Measurements from ENCODE around the gene FAAP20.

- TF ChIP-seq CTCF (conservative IDR thresholded peaks at IDR 0.05 in 1 of 2, IDR thresholded peaks at IDR 0.05 in 1 of 2; ENCODE audit: extremely low read depth in 1 of 2, insufficient read depth in 1 of 2, low read depth in 1 of 2, low read length in 2 of 2) (no peak), EZH2 (IDR thresholded peaks at IDR 0.05; ENCODE audit: borderline replicate concordance, low read length) (no peak)
These were observed 34.7 kb upstream of the FAAP20 start for GRCh38 chr1:2229037-2229864.
